Measurements from ENCODE around the gene SLC25A26.

SLC25A26 gene

GRCh38 chr3:66227051-66227450 lies 6.2 kb downstream of the SLC25A26 start:
- no peak for DNase-seq (ENCODE audit: low spot score)

GRCh38 chr3:66227915-66228314 lies 7.1 kb downstream of the SLC25A26 start:
- DNase-seq (ENCODE audit: low spot score): no peak

GRCh38 chr3:66228707-66229106 lies 7.9 kb downstream of the SLC25A26 start:
- no peak for DNase-seq (ENCODE audit: low spot score)

GRCh38 chr3:66229931-66230330 lies 9.1 kb downstream of the SLC25A26 start:
- no peak for DNase-seq (ENCODE audit: low spot score)

GRCh38 chr3:66233033-66233432 lies 12.2 kb downstream of the SLC25A26 start:
- DNase-seq (ENCODE audit: low spot score): no peak

- DNase-seq (ENCODE audit: low spot score): peak; percentile 40
Observed at GRCh38 chr3:66236281-66236680, 15.5 kb downstream of the SLC25A26 start.

GRCh38 chr3:66237552-66237951 lies 16.8 kb downstream of the SLC25A26 start:
- DNase-seq (ENCODE audit: low spot score): no peak

- no peak for DNase-seq (ENCODE audit: low spot score)
Observed at GRCh38 chr3:66239513-66240123, 18.8 kb downstream of the SLC25A26 start.

- no peak for DNase-seq (ENCODE audit: low spot score)
Observed at GRCh38 chr3:66241466-66241865, 20.7 kb downstream of the SLC25A26 start.

GRCh38 chr3:66242788-66243464 lies 22.1 kb downstream of the SLC25A26 start:
- no peak for DNase-seq (ENCODE audit: low spot score)

- no peak for DNase-seq (ENCODE audit: low spot score)
Observed at GRCh38 chr3:66248641-66249040, 27.8 kb downstream of the SLC25A26 start.

- no peak for DNase-seq (ENCODE audit: low spot score)
Observed at GRCh38 chr3:66253790-66254620, 33.2 kb downstream of the SLC25A26 start.

GRCh38 chr3:66255865-66256264 lies 35.1 kb downstream of the SLC25A26 start:
- DNase-seq (ENCODE audit: low spot score): no peak

GRCh38 chr3:66256806-66257205 lies 36.0 kb downstream of the SLC25A26 start:
- no peak for DNase-seq (ENCODE audit: low spot score)

GRCh38 chr3:66259566-66260255 lies 38.9 kb downstream of the SLC25A26 start:
- DNase-seq (ENCODE audit: low spot score): no peak

GRCh38 chr3:66260431-66260830 lies 39.6 kb downstream of the SLC25A26 start:
- no peak for DNase-seq (ENCODE audit: low spot score)

GRCh38 chr3:66261355-66261754 lies 40.6 kb downstream of the SLC25A26 start:
- no peak for DNase-seq (ENCODE audit: low spot score)

GRCh38 chr3:66265649-66266048 lies 44.8 kb downstream of the SLC25A26 start:
- no peak for DNase-seq (ENCODE audit: low spot score)

GRCh38 chr3:66266551-66266950 lies 45.8 kb downstream of the SLC25A26 start:
- no peak for DNase-seq (ENCODE audit: low spot score)

GRCh38 chr3:66267031-66267430 lies 46.2 kb downstream of the SLC25A26 start:
- no peak for DNase-seq (ENCODE audit: low spot score)

GRCh38 chr3:66267906-66268305 lies 47.1 kb downstream of the SLC25A26 start:
- DNase-seq (ENCODE audit: low spot score): no peak

GRCh38 chr3:66268864-66269263 lies 48.1 kb downstream of the SLC25A26 start:
- DNase-seq (ENCODE audit: low spot score): no peak
